H9 (cell line): Measurements from ENCODE around the gene AATK. TPM values are rescaled to one million over a fixed set of nuclear protein-coding genes. Genes with fewer than 3 reads are reported as not detected.

Experiments
- DNase-seq: peaks from one replicate; pipeline ENCODE4 v3.0.0-alpha.2; 2017
- H2AFZ ChIP-seq: one replicate; pipeline ENCODE4 v1.6.1; 2013; ENCODE audit warnings: mild to moderate bottlenecking, low read length, control low read depth, moderate library complexity
- H2AK5ac ChIP-seq: 2 replicates; pipeline ENCODE4 v1.6.1; 2013; ENCODE audit warnings: low read length, control low read depth, mixed read lengths; ENCODE audit not compliant: insufficient read length
- H2BK120ac ChIP-seq: one replicate; pipeline ENCODE4 v1.6.1; 2013; ENCODE audit warnings: low read depth, mild to moderate bottlenecking, low read length, control low read depth, inconsistent platforms; ENCODE audit not compliant: poor library complexity, severe bottlenecking
- H2BK12ac ChIP-seq: 2 replicates; pipeline ENCODE4 v1.6.1; 2013; ENCODE audit warnings: low read length, control low read depth, mixed read lengths, low read depth; ENCODE audit not compliant: insufficient read length
- H2BK15ac ChIP-seq: 2 replicates; pipeline ENCODE4 v1.6.1; 2013; ENCODE audit warnings: low read depth, low read length, control low read depth
- H2BK20ac ChIP-seq: one replicate; pipeline ENCODE4 v1.6.1; 2013; ENCODE audit warnings: low read depth, mild to moderate bottlenecking, low read length, control low read depth, inconsistent platforms; ENCODE audit not compliant: poor library complexity, severe bottlenecking
- H2BK5ac ChIP-seq: 2 replicates; pipeline ENCODE4 v1.6.1; 2013; ENCODE audit warnings: low read length, control low read depth, mixed read lengths; ENCODE audit not compliant: insufficient read length
- H3K14ac ChIP-seq: 2 replicates; pipeline ENCODE4 v1.6.1; 2013; ENCODE audit warnings: low read length, control low read depth; ENCODE audit not compliant: insufficient read depth
- H3K18ac ChIP-seq: 2 replicates; pipeline ENCODE4 v1.6.1; 2013; ENCODE audit warnings: low read depth, mild to moderate bottlenecking, mixed read lengths, low read length, control low read depth; ENCODE audit not compliant: insufficient read length
- H3K23ac ChIP-seq: 2 replicates; pipeline ENCODE4 v1.6.1; 2013; ENCODE audit warnings: low read length, control low read depth, mixed read lengths, low read depth; ENCODE audit not compliant: insufficient read length
- H3K23me2 ChIP-seq: 2 replicates; pipeline ENCODE4 v1.6.1; 2013; ENCODE audit warnings: low read depth, mild to moderate bottlenecking, mixed read lengths, low read length, control low read depth; ENCODE audit not compliant: insufficient read length, poor library complexity, severe bottlenecking
- H3K27ac ChIP-seq: 2 replicates; pipeline ENCODE4 v1.5.1; 2013; ENCODE audit warnings: low read length, control low read depth, mixed read lengths, low read depth; ENCODE audit not compliant: insufficient read length
- H3K27me3 ChIP-seq: 2 replicates; pipeline ENCODE4 v1.6.1; 2013; ENCODE audit warnings: low read length, control low read depth, inconsistent platforms; ENCODE audit not compliant: insufficient read depth
- H3K4ac ChIP-seq: 2 replicates; pipeline ENCODE4 v1.6.1; 2013; ENCODE audit warnings: low read depth, mild to moderate bottlenecking, control low read depth, inconsistent platforms, low read length, moderate library complexity
- H3K4me1 ChIP-seq: 2 replicates; pipeline ENCODE4 v1.6.1; 2013; ENCODE audit warnings: low read length, control low read depth, inconsistent platforms; ENCODE audit not compliant: insufficient read depth
- H3K4me2 ChIP-seq: 2 replicates; pipeline ENCODE4 v1.6.1; 2013; ENCODE audit warnings: low read length, control low read depth, mixed read lengths; ENCODE audit not compliant: insufficient read length, insufficient read depth
- H3K56ac ChIP-seq: 2 replicates; pipeline ENCODE4 v1.6.1; 2013; ENCODE audit warnings: low read depth, mild to moderate bottlenecking, mixed read lengths, low read length, control low read depth; ENCODE audit not compliant: insufficient read length
- H3K79me1 ChIP-seq: 2 replicates; pipeline ENCODE4 v1.6.1; 2013; ENCODE audit warnings: low read depth, mild to moderate bottlenecking, moderate library complexity, low read length, control low read depth, inconsistent platforms; ENCODE audit not compliant: insufficient read depth, poor library complexity, severe bottlenecking
- H3K79me2 ChIP-seq: 2 replicates; pipeline ENCODE4 v1.6.1; 2013; ENCODE audit warnings: low read length, control low read depth, inconsistent platforms; ENCODE audit not compliant: insufficient read depth
- H3K9ac ChIP-seq: 2 replicates; pipeline ENCODE4 v1.6.1; 2013; ENCODE audit warnings: low read length, control low read depth, mixed read lengths; ENCODE audit not compliant: insufficient read length; ENCODE audit errors: extremely low read depth
- H3K9me3 ChIP-seq: one replicate; pipeline ENCODE4 v1.6.1; 2013; ENCODE audit warnings: low read depth, low read length, inconsistent platforms; ENCODE audit not compliant: control insufficient read depth
- H3T11ph ChIP-seq: one replicate; pipeline ENCODE4 v1.6.1; 2013; ENCODE audit warnings: mild to moderate bottlenecking, low read length, control low read depth, inconsistent platforms
- H4K20me1 ChIP-seq: one replicate; pipeline ENCODE4 v1.6.1; 2013; ENCODE audit not compliant: control insufficient read depth, insufficient read length, insufficient read depth
- H4K5ac ChIP-seq: 2 replicates; pipeline ENCODE4 v1.6.1; 2013; ENCODE audit warnings: low read depth, mild to moderate bottlenecking, mixed read lengths, low read length, control low read depth; ENCODE audit not compliant: insufficient read length
- H4K8ac ChIP-seq: replicated peaks from 2 replicates; pipeline ENCODE4 v1.6.1; 2013; ENCODE audit warnings: low read length, control low read depth, mixed read lengths, low read depth; ENCODE audit not compliant: insufficient read length
- H4K91ac ChIP-seq: 2 replicates; pipeline ENCODE4 v1.6.1; 2013; ENCODE audit warnings: low read depth, mild to moderate bottlenecking, moderate library complexity, mixed read lengths, low read length, control low read depth; ENCODE audit not compliant: insufficient read length
- H3K27ac Mint-ChIP-seq, 3 experiments: 2 replicates in 2 of 3; 3 replicates in 1 of 3; pipeline ENCODE4 v1.8.0; 2020 to 2021; ENCODE audit warnings: mixed read lengths in 3 of 3, mild to moderate bottlenecking in 1 of 3, moderate library complexity in 1 of 3
- H3K27me3 Mint-ChIP-seq: 2 replicates; pipeline ENCODE4 v1.8.0; 2021; ENCODE audit warnings: low read depth, mild to moderate bottlenecking, moderate library complexity, mixed read lengths
- H3K36me3 Mint-ChIP-seq, 3 experiments: 2 replicates in 2 of 3; 3 replicates in 1 of 3; pipeline ENCODE4 v1.8.0; 2020 to 2021; ENCODE audit warnings: low read depth in 3 of 3, mixed read lengths in 3 of 3; ENCODE audit not compliant: insufficient read depth in 1 of 3
- H3K4me1 Mint-ChIP-seq, 2 experiments: 2 replicates each; pipeline ENCODE4 v1.8.0; 2020; ENCODE audit warnings: mixed read lengths in 2 of 2
- H3K4me3 Mint-ChIP-seq, 2 experiments: 2 replicates in 1 of 2; 3 replicates in 1 of 2; pipeline ENCODE4 v1.8.0; 2020 to 2021; ENCODE audit warnings: mild to moderate bottlenecking in 2 of 2, mixed read lengths in 2 of 2, moderate library complexity in 1 of 2
- H3K9me3 Mint-ChIP-seq, 2 experiments: 2 replicates in 1 of 2; 3 replicates in 1 of 2; pipeline ENCODE4 v1.8.0; 2020; ENCODE audit warnings: mild to moderate bottlenecking in 2 of 2, mixed read lengths in 2 of 2, moderate library complexity in 1 of 2
- WGBS: extraction: QIAGEN DNeasy Blood & Tissue Kit; methylation state at CpG from one replicate; pipeline ENCODE4 v1.1.7; 2013; ENCODE audit warnings: missing lambda C conversion rate, low lambda C conversion rate, mixed read lengths; ENCODE audit not compliant: insufficient read length; ENCODE audit errors: extremely low coverage; 5-methylcytosine and 5-hydroxymethylcytosine counted together
- total RNA-seq: library from RNA; stranded (reverse); gene quantifications from 2 replicates; pipeline ENCODE4 v1.2.1, GENCODE V29; 2021
- TF ChIP-seq, protein P1 (sequence below): fragments of 200-600 bp; sonication (generic); conservative IDR thresholded peaks from 3 replicates; pipeline ENCODE4 v1.8.0; 2021; ENCODE audit warnings: antibody characterized with exemption, mild to moderate bottlenecking

Gene AATK
- total RNA-seq, 1 experiment from 2014 or later: 2.4 TPM

GRCh38 chr17:81186203-81186602 is 20.2 kb upstream of the AATK start:
- WGBS: no CpG with 5 or more reads among the region's 7 CpGs
- H3K4me1 ChIP-seq: no peaks in the 10 kb centered on the region
- H3K79me1 ChIP-seq: no peaks in the 10 kb centered on the region
- no peak overlapping the region for H3K27ac Mint-ChIP-seq
- no peak overlapping the region for H2BK5ac ChIP-seq
- H4K91ac ChIP-seq: no peak overlapping the region
- no peak overlapping the region for H3K56ac ChIP-seq
- no peaks in the 10 kb centered on the region for H4K20me1 ChIP-seq
- H3K23ac ChIP-seq: no peak overlapping the region
- H3K4me3 Mint-ChIP-seq: no peak overlapping the region
- H2AFZ ChIP-seq: no peak overlapping the region
- no peak overlapping the region for H2AK5ac ChIP-seq
- H2BK15ac ChIP-seq: no peak overlapping the region
- H3K36me3 Mint-ChIP-seq: peaks cover 0 to 6% (median 4%) of the 10 kb centered on the region in 3 experiments; a peak in 4 of 7 replicates
- no peak overlapping the region for H3K18ac ChIP-seq
- no peak overlapping the region for H4K8ac ChIP-seq
- H3T11ph ChIP-seq: no peak overlapping the region
- DNase-seq: no peak
- no peaks in the 10 kb centered on the region for H3K27me3 Mint-ChIP-seq
- no peaks in the 10 kb centered on the region for H3K27me3 ChIP-seq
- H3K14ac ChIP-seq: no peak overlapping the region
- no peak overlapping the region for H3K9ac ChIP-seq
- no peak overlapping the region for H2BK20ac ChIP-seq
- no peak overlapping the region for H4K5ac ChIP-seq
- no peaks in the 10 kb centered on the region for H3K9me3 Mint-ChIP-seq
- no peaks in the 10 kb centered on the region for H3K79me2 ChIP-seq
- H3K4ac ChIP-seq: no peak overlapping the region
- H3K4me2 ChIP-seq: no peak overlapping the region
- H2BK120ac ChIP-seq: no peak overlapping the region
- no peaks in the 10 kb centered on the region for H3K9me3 ChIP-seq
- no peak overlapping the region for H3K27ac ChIP-seq
- H3K4me1 Mint-ChIP-seq: peaks cover 2 to 4% of the 10 kb centered on the region in 2 experiments; a peak in 1 of 4 replicates
- TF ChIP-seq, protein P1, sequence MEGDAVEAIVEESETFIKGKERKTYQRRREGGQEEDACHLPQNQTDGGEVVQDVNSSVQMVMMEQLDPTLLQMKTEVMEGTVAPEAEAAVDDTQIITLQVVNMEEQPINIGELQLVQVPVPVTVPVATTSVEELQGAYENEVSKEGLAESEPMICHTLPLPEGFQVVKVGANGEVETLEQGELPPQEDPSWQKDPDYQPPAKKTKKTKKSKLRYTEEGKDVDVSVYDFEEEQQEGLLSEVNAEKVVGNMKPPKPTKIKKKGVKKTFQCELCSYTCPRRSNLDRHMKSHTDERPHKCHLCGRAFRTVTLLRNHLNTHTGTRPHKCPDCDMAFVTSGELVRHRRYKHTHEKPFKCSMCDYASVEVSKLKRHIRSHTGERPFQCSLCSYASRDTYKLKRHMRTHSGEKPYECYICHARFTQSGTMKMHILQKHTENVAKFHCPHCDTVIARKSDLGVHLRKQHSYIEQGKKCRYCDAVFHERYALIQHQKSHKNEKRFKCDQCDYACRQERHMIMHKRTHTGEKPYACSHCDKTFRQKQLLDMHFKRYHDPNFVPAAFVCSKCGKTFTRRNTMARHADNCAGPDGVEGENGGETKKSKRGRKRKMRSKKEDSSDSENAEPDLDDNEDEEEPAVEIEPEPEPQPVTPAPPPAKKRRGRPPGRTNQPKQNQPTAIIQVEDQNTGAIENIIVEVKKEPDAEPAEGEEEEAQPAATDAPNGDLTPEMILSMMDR: no peak
- H2BK12ac ChIP-seq: no peak overlapping the region
- H3K23me2 ChIP-seq: no peaks in the 10 kb centered on the region
